ENCODE measurements around the gene NEURL1B.

The NEURL1B gene, protein sequence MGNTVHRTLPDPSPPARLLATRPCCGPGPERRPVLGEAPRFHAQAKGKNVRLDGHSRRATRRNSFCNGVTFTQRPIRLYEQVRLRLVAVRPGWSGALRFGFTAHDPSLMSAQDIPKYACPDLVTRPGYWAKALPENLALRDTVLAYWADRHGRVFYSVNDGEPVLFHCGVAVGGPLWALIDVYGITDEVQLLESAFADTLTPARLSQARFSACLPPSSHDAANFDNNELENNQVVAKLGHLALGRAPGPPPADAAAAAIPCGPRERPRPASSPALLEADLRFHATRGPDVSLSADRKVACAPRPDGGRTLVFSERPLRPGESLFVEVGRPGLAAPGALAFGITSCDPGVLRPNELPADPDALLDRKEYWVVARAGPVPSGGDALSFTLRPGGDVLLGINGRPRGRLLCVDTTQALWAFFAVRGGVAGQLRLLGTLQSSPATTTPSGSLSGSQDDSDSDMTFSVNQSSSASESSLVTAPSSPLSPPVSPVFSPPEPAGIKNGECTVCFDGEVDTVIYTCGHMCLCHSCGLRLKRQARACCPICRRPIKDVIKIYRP

DNA sequence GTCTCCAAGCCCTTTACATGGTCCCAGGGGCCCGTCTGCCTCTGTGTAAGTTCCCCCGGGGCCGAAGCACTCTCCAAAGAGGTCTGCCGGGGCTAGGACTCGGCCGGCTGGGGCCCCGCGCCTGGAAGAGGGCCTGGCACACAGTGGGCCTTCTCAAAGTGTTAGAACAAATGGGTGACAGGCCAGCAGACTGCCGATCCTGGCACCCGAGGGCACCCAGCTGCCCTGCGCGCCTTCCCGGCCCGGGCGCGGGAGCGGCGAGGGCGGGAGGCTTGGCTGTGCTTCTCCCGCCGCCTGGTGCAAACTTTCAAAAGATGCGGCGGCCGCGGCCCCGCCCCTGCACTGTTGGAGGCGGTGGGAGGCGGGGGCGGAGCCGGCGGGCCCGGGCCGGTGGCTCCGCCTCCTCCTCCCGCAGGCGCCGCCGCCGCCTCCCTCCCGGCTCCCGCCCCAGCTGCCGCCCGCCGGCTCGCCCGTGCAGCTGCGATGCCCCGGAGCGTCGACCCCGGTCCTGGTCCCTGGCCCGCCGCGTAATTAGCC lies at the start of gene NEURL1B:
NEURL1B (plus strand) TSS at position 442 of the 537 bp plus-strand sequence. CDS start 144 bp downstream, outside the sequence.
- TF ChIP-seq, protein P1, sequence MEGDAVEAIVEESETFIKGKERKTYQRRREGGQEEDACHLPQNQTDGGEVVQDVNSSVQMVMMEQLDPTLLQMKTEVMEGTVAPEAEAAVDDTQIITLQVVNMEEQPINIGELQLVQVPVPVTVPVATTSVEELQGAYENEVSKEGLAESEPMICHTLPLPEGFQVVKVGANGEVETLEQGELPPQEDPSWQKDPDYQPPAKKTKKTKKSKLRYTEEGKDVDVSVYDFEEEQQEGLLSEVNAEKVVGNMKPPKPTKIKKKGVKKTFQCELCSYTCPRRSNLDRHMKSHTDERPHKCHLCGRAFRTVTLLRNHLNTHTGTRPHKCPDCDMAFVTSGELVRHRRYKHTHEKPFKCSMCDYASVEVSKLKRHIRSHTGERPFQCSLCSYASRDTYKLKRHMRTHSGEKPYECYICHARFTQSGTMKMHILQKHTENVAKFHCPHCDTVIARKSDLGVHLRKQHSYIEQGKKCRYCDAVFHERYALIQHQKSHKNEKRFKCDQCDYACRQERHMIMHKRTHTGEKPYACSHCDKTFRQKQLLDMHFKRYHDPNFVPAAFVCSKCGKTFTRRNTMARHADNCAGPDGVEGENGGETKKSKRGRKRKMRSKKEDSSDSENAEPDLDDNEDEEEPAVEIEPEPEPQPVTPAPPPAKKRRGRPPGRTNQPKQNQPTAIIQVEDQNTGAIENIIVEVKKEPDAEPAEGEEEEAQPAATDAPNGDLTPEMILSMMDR (IDR thresholded peaks at IDR 0.05), result no peak
- H3K27ac ChIP-seq, result no peak within 1 kb of the TSS
- peaks cover 5 to 16% of the 10 kb centered on the region in 2 experiments for H3K4me1 ChIP-seq (ENCODE audit: control insufficient read depth in 1 of 2, insufficient read depth in 1 of 2, low read depth in 1 of 2, low read length in 1 of 2)
- H3K4me3 ChIP-seq (ENCODE audit: low read depth in 1 of 2, low read length in 1 of 2), result no peak within 1 kb of the TSS
- no peaks in the 10 kb centered on the region for H3K9me3 ChIP-seq
- H3K36me3 ChIP-seq, result no peaks in the 10 kb centered on the region
- peaks cover 82% of the 10 kb centered on the region for H3K27me3 ChIP-seq

DNA sequence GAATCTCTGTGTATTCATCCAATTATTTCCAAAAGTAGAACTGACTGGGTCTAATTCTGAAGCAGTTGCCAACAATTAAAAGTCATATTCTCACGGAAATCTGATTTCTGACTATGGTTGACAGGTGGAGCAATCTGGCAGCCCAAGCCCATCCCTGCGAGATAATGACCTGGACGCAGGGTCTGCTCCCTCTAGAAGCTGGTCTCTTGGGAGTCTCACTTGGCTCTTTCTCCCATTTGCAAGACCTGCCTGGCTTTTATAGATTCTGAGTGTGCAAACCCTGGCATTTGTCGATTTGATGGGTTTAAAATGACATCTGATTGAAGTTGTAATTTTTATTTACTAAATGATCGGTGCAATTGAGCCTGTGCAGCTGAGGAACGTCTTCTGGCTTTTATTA lies 49.4 kb upstream of the NEURL1B start:
- Histone ChIP-seq H3K27ac (no peak overlapping the region), H3K4me3 (ENCODE audit: low read depth in 1 of 2, low read length in 1 of 2) (no peak overlapping the region), H3K27me3 (peaks cover 6% of the 10 kb centered on the region), H3K9me3 (no peaks in the 10 kb centered on the region), H3K4me1 (ENCODE audit: control insufficient read depth in 1 of 2, insufficient read depth in 1 of 2, low read depth in 1 of 2, low read length in 1 of 2) (no peaks in the 10 kb centered on the region), H3K36me3 (no peaks in the 10 kb centered on the region)
- TF ChIP-seq, protein P1 (IDR thresholded peaks at IDR 0.05), result no peak

DNA sequence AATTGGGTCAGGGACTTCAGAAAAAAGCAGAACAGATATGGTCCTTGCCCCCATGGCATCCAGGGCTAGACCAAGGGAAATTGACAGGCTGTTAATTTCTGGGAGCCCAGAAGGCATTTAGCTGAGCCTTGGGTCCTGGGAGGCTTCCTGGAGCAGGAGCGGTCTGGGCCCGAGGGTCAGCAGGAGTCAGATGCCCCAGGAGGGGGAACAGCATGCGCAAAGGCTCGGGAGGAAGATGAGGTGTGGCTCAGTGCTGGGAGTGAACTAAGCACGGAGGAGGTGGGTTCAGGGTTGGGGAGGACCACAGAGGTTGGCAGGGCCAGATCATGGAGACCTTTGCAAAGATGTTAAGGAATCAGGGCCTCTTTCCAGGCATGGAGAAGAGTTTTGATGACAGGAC lies 48.2 kb upstream of the NEURL1B start:
- H3K27ac ChIP-seq, result no peak overlapping the region
- TF ChIP-seq, protein P1 (IDR thresholded peaks at IDR 0.05), result no peak
- no peaks in the 10 kb centered on the region for H3K36me3 ChIP-seq
- H3K4me1 ChIP-seq (ENCODE audit: control insufficient read depth in 1 of 2, insufficient read depth in 1 of 2, low read depth in 1 of 2, low read length in 1 of 2), result no peaks in the 10 kb centered on the region
- peaks cover 5% of the 10 kb centered on the region for H3K27me3 ChIP-seq
- H3K9me3 ChIP-seq, result no peaks in the 10 kb centered on the region
- H3K4me3 ChIP-seq (ENCODE audit: low read depth in 1 of 2, low read length in 1 of 2), result no peak overlapping the region

DNA sequence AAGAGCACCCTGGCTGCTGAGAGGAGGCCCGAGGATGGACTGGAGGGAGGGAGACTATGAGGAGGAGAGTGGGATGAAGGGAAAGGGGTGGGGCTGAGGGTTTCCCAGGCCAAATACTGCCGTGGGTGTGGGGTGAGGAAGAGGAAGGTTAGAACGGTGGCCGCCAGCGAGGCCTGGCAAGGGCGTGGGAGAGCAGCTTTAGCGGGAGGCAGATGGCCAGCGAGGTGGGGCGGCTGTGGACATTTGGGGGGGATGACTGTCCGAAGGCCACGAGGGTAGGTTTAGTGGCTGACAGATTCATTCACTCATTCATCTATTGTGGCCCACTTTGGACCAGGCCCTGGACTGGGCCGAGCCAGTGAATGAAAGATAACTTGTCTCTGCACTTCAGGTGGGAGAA lies 47.8 kb upstream of the NEURL1B start:
- H3K4me3 ChIP-seq (ENCODE audit: low read depth in 1 of 2, low read length in 1 of 2), result no peak overlapping the region
- H3K9me3 ChIP-seq, result no peaks in the 10 kb centered on the region
- TF ChIP-seq, protein P1 (IDR thresholded peaks at IDR 0.05), result no peak
- no peaks in the 10 kb centered on the region for H3K4me1 ChIP-seq (ENCODE audit: control insufficient read depth in 1 of 2, insufficient read depth in 1 of 2, low read depth in 1 of 2, low read length in 1 of 2)
- no peaks in the 10 kb centered on the region for H3K36me3 ChIP-seq
- H3K27ac ChIP-seq, result no peak overlapping the region
- H3K27me3 ChIP-seq, result peaks cover 1% of the 10 kb centered on the region

DNA sequence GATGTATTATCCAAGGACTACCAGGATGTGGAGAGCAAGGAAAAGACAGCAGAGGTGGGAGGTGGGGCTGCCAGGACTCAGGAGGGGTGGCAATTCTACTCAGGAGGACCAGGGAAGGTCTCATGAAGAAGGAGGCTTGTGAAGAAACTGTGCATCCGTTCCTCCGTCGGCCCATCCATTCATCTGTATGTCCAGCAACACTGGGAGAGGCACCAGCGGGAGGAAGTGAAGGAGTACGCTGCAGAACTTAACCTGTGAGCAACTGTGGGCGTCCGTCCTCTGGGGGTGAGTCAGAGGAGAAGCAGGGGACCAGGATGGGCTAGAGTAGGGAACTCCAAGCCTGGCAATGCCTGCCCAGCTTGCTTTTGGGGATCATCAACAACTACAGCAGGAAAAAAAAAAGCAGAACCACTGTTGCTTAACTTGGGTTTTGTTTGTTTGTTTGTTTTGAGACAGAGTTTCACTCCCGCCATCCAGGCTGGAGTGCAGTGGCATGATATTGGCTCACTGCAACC lies 47.3 kb upstream of the NEURL1B start:
- H3K27me3 ChIP-seq, result no peaks in the 10 kb centered on the region

More for the DNA sequence above, 47.3 kb upstream of the NEURL1B start:
- Histone ChIP-seq H3K4me3 (ENCODE audit: low read depth in 1 of 2, low read length in 1 of 2) (no peak overlapping the region), H3K9me3 (no peaks in the 10 kb centered on the region), H3K27ac (no peak overlapping the region), H3K4me1 (ENCODE audit: control insufficient read depth in 1 of 2, insufficient read depth in 1 of 2, low read depth in 1 of 2, low read length in 1 of 2) (no peaks in the 10 kb centered on the region), H3K36me3 (no peaks in the 10 kb centered on the region)
- TF ChIP-seq, protein P1 (IDR thresholded peaks at IDR 0.05), result no peak
